SKM-1 treated with dmso at 0.1 percent for 144 hours (cell line): ENCODE results near the gene SH3BP4.

ENCODE experiments used
- DNase-seq: peaks from one replicate; lab custom pipeline; 2025; ENCODE audit not compliant: unreplicated experiment; lab: John Stamatoyannopoulos, UW

SH3BP4 gene

GRCh38 chr2:235034265-235035118 lies 82.7 kb downstream of the SH3BP4 start:
- no peak for DNase-seq

- no peak for DNase-seq
Measured at GRCh38 chr2:235037604-235038166, 85.9 kb downstream of the SH3BP4 start.

- no peak for DNase-seq
Measured at GRCh38 chr2:235041221-235041917, 89.6 kb downstream of the SH3BP4 start.

DNA sequence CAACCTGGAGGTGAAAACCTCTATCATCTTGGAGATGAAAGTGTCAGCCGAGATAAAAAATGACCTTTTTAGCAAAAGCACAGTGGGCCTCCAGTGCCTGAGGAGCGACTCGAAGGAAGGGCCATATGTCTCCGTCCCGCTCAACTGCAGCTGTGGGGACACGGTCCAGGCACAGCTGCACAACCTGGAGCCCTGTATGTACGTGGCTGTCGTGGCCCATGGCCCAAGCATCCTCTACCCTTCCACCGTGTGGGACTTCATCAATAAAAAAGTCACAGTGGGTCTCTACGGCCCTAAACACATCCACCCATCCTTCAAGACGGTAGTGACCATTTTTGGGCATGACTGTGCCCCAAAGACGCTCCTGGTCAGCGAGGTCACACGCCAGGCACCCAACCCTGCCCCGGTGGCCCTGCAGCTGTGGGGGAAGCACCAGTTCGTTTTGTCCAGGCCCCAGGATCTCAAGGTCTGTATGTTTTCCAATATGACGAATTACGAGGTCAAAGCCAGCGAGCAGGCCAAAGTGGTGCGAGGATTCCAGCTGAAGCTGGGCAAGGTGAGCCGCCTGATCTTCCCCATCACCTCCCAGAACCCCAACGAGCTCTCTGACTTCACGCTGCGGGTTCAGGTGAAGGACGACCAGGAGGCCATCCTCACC lies 90.2 kb downstream of the SH3BP4 start:
- no peak for DNase-seq

- no peak for DNase-seq
Measured at GRCh38 chr2:235042576-235043515, 91.0 kb downstream of the SH3BP4 start.

- peak; percentile 82 for DNase-seq
Measured at GRCh38 chr2:235043762-235044500, 92.1 kb downstream of the SH3BP4 start.

DNA sequence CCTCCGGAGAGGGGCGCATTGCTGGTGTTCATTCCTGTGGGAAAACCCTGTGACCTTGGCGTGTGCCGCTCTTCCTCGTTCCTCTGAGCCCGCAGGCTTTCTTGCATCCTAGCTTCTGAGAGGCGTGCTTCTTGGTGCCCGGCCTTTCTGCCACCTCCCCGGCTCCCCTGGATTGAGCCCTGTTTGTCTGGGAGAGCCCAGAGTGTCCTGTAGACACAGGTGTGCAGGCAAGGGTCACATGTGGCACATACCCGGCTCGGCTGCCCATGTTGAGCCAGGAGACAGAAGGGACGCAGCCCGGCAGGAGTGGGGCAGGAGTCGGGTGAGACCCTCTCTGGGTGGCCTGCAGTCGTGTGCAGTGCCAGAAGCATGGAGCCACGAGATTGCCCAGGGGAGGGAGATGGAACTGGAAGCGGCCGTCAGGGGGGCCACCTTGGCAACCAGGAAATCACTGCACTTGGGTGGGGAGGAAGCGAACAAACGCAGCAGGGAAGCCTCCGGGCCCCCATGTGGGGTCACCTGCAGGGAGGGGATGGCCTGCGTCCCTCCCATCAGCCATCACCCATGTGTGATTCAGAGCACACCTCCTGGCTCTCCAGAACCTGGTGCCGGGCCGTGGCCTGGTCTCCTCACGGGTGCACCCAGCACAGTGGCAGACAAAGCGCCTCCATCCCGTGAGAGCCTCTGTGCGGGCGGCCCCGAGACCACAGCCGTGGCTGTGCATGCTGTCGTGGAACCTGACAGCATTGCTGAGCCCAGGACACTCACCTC lies 92.9 kb downstream of the SH3BP4 start:
- DNase-seq = no peak

- DNase-seq = peak; percentile 50
Measured at GRCh38 chr2:235045336-235045972, 93.6 kb downstream of the SH3BP4 start.

DNA sequence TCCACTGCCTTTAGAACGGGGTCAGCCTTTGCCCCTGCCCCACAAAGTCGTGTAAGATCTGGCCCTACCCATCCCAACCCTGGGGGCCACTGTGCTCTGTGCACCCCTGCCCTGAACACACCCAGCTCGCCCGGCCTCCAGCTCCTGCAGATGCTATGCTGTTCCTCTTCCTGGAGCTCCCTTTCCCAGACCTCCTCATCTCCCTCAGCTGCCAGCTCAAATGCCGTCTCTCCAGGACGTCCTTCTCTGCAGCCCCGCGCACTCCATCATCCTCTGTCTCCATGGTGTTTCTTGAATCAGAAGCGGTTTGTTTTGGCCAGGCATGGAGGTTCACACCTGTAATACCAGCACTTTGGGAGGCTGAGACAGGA lies 94.1 kb downstream of the SH3BP4 start:
- no peak for DNase-seq

GRCh38 chr2:235046589-235046988 lies 94.8 kb downstream of the SH3BP4 start:
- no peak for DNase-seq

- no peak for DNase-seq
Measured at GRCh38 chr2:235047171-235048160, 95.6 kb downstream of the SH3BP4 start.

DNA sequence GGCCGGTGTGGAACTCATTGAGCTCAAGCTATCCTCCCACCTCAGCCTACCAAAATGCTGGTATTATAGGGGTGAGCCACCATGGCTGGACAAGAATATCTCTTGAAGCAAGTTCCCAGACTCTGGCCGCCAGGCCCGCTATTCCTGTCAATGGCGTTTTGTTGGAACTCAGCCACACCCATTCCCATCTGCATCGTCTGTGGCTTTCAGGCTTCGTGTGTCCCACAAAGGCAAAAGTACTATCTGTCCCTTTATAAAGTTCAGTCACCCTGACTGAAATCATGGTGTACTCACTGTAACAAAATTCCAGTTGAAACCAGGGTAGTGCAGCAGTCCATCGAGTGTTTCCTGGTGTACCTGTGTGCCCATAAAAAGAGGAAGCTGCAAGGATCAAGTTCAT lies 96.7 kb downstream of the SH3BP4 start:
- no peak for DNase-seq

DNA sequence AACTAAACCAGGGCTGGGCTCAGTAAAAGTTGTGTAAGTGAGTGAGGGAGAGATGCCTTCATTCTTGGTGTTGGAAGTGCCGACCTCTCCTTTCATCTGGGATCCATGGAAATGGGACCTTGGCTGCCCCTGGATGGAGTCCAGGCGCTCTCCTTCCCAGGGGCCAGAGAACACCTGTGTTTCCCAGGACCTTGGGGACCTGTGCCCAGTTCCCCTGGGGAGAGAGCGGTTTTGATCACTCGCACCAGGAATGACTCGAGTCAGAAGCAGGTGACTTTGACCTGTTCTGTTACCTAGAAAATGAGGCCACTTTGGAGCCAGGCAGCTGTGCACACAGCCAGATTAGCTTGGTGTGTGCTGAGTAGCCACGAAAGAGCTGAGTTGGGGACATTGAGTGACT lies 97.3 kb downstream of the SH3BP4 start:
- no peak for DNase-seq

DNA sequence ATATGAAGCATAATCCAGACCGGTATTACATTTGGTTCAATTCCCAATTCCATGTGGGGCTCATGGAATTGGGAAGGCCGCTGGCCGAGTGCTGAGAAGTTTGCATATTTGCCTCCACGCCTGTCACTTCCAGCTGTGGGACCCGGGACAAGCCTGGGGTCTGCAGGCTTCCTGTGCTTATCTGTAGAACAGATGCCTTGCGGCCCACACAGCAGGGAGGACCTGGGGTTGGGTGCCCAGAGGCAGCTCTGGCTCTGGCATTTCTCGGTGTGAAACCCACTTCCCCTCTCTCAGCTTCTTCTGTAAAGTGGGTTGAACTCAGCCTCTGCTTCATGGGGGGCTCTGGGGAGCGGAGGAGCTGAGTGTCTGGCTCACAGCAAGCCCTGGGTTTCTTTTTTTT lies 97.9 kb downstream of the SH3BP4 start:
- no peak for DNase-seq

DNA sequence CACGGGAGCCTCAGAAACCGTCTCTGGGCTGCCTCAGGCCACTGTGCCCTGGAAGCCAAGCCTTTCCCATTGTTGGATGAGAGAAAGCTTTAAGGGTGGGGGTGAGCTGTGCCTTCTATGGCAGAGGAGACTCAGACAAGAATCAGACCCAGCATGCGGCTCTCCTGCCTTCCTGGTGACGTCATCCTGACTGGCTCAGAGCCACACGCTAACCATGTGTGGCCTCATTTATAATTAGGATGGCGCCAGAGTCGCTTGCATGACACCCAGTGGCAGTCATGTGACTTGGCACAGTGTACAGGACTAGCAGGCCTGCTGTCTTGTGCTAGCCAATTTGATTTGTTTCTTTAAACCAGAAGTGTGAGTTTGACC lies 99.1 kb downstream of the SH3BP4 start:
- DNase-seq = peak; percentile 33

- no peak for DNase-seq
Measured at GRCh38 chr2:235051436-235052260, 99.8 kb downstream of the SH3BP4 start.
